Measurements from ENCODE around the gene EFNA5.
A peak's percentile ranks its signal among the peaks of the same experiment; 100 is the strongest.

Gene EFNA5

GRCh38 chr5:107633171-107633901, 37.4 kb downstream of the EFNA5 start (continued):
- no peak for TF ChIP-seq ZNF777 (tag by site-specific recombination; IDR thresholded peaks at IDR 0.05; ENCODE audit: borderline replicate concordance)
- TF ChIP-seq ZNF549 (tag by site-specific recombination; IDR thresholded peaks at IDR 0.05), result no peak
- TF ChIP-seq MYNN (tag by site-specific recombination; IDR thresholded peaks at IDR 0.05; ENCODE audit: borderline replicate concordance), result no peak
- peak; percentile 77 for TF ChIP-seq PRDM1 (tag by site-specific recombination; IDR thresholded peaks at IDR 0.05)
- TF ChIP-seq BCL11B (tag by site-specific recombination; IDR thresholded peaks at IDR 0.05; ENCODE audit: low read depth), result no peak
- TF ChIP-seq ZNF623 (tag by site-specific recombination; IDR thresholded peaks at IDR 0.05), result no peak
- no peak for TF ChIP-seq KLF8 (tag by site-specific recombination; IDR thresholded peaks at IDR 0.05)
- 0 out of 2 replicates have a peak, but pooled peaks have one; percentile 41 for TF ChIP-seq ZNF610 (tag by site-specific recombination; IDR thresholded peaks at IDR 0.05; ENCODE audit: borderline replicate concordance)
- no peak; the same call in 1 of the 2 replicates for TF ChIP-seq TSHZ1 (tag by site-specific recombination; IDR thresholded peaks at IDR 0.05; ENCODE audit: borderline replicate concordance)
- TF ChIP-seq ZNF521 (tag by site-specific recombination; IDR thresholded peaks at IDR 0.05), result no peak
- TF ChIP-seq KLF16 (tag by site-specific recombination; IDR thresholded peaks at IDR 0.05), result no peak
- TF ChIP-seq HOXD13 (CRISPR knock-in tag; IDR thresholded peaks at IDR 0.05; ENCODE audit: borderline replicate concordance), result no peak
- TF ChIP-seq ZNF175 (tag by site-specific recombination; IDR thresholded peaks at IDR 0.05), result no peak
- 0 out of 2 replicates have a peak, but pooled peaks have one; percentile 43 for TF ChIP-seq ZNF660 (tag by site-specific recombination; IDR thresholded peaks at IDR 0.05)
- no peak for TF ChIP-seq EGR2 (tag by site-specific recombination; IDR thresholded peaks at IDR 0.05; ENCODE audit: low read depth)
- TF ChIP-seq OSR2 (tag by site-specific recombination; IDR thresholded peaks at IDR 0.05), result peak; percentile 93
- TF ChIP-seq ZBTB44 (tag by site-specific recombination; IDR thresholded peaks at IDR 0.05), result no peak
- peak; percentile 48 for TF ChIP-seq PATZ1 (tag by site-specific recombination; IDR thresholded peaks at IDR 0.05)
- TF ChIP-seq ZNF433 (tag by site-specific recombination; IDR thresholded peaks at IDR 0.05; ENCODE audit: low read depth), result no peak
- peak; percentile 43 for TF ChIP-seq ZNF335 (tag by site-specific recombination; conservative IDR thresholded peaks at IDR 0.05)
- TF ChIP-seq ZIC2 (tag by site-specific recombination; IDR thresholded peaks at IDR 0.05), result peak; percentile 61
- peak; percentile 73; the same call in 1 of the 2 replicates for TF ChIP-seq ZNF561 (tag by site-specific recombination; IDR thresholded peaks at IDR 0.05; ENCODE audit: borderline replicate concordance)
- TF ChIP-seq ZNF23 (tag by site-specific recombination; IDR thresholded peaks at IDR 0.05; ENCODE audit: borderline replicate concordance), result no peak
- no peak for TF ChIP-seq GLIS2 (tag by site-specific recombination; IDR thresholded peaks at IDR 0.05)
- TF ChIP-seq ZSCAN18 (tag by site-specific recombination; IDR thresholded peaks at IDR 0.05), result no peak
- no peak for TF ChIP-seq ZNF530 (tag by site-specific recombination; IDR thresholded peaks at IDR 0.05; ENCODE audit: low read depth)
- peak; percentile 49; the same call in 1 of the 2 replicates for TF ChIP-seq ZNF692 (tag by site-specific recombination; IDR thresholded peaks at IDR 0.05)

Measured in HEK293 (cell line).